NCI-H82 treated with DMSO at 0.1 percent for 48 hours (cell line): Measurements from ENCODE around the gene CMTR2.
"Not testable (repeated sequence)": the region's sequence is repeated elsewhere in the genome, so short reads cannot be mapped to it uniquely, and the experiment has no call there.

Experiments
- DNase-seq: peaks from one replicate; lab custom pipeline; 2025; ENCODE audit not compliant: unreplicated experiment; lab: John Stamatoyannopoulos, UW

Gene CMTR2

GRCh38 chr16:71288890-71289731 lies at the start of gene CMTR2:
CMTR2 (minus strand) TSS chr16:71289402; CDS start chr16:71285920, 3,482 bp downstream.
- DNase-seq, result peak; percentile 86

- DNase-seq, result no peak
Observed at GRCh38 chr16:71338632-71339031, 49.4 kb upstream of the CMTR2 start.

- DNase-seq, result no peak
Observed at GRCh38 chr16:71338193-71338592, 49.0 kb upstream of the CMTR2 start.

GRCh38 chr16:71337631-71338030 lies 48.4 kb upstream of the CMTR2 start:
- DNase-seq, result no peak

GRCh38 chr16:71328151-71328550 lies 38.9 kb upstream of the CMTR2 start:
- DNase-seq, result no peak

- DNase-seq, result no peak
Observed at GRCh38 chr16:71327720-71328119, 38.5 kb upstream of the CMTR2 start.

GRCh38 chr16:71319999-71320398 lies 30.8 kb upstream of the CMTR2 start:
- no peak for DNase-seq

- DNase-seq, result no peak
Observed at GRCh38 chr16:71315269-71315668, 26.1 kb upstream of the CMTR2 start.

GRCh38 chr16:71313591-71313990 lies 24.4 kb upstream of the CMTR2 start:
- not testable (repeated sequence) for DNase-seq

- peak; percentile 8 for DNase-seq
Observed at GRCh38 chr16:71311553-71312158, 22.5 kb upstream of the CMTR2 start.

GRCh38 chr16:71303938-71304337 lies 14.7 kb upstream of the CMTR2 start:
- no peak for DNase-seq

GRCh38 chr16:71297341-71297634 lies 8.1 kb upstream of the CMTR2 start:
- DNase-seq, result no peak

- DNase-seq, result no peak
Observed at GRCh38 chr16:71296584-71297340, 7.6 kb upstream of the CMTR2 start.

GRCh38 chr16:71295950-71296349 lies 6.7 kb upstream of the CMTR2 start:
- no peak for DNase-seq

GRCh38 chr16:71293919-71294318 lies 4.7 kb upstream of the CMTR2 start:
- DNase-seq, result no peak

GRCh38 chr16:71292095-71292494 lies 2.9 kb upstream of the CMTR2 start:
- DNase-seq, result not testable (repeated sequence)

- DNase-seq, result no peak
Observed at GRCh38 chr16:71289732-71290062, 495 bp upstream of the CMTR2 start.

GRCh38 chr16:71288570-71288889 lies 672 bp downstream of the CMTR2 start:
- DNase-seq, result no peak

GRCh38 chr16:71287911-71288310 lies 1.3 kb downstream of the CMTR2 start:
- no peak for DNase-seq

- no peak for DNase-seq
Observed at GRCh38 chr16:71287454-71287853, 1.7 kb downstream of the CMTR2 start.

- DNase-seq, result no peak
Observed at GRCh38 chr16:71283612-71284011, 5.6 kb downstream of the CMTR2 start.

GRCh38 chr16:71282943-71283342 lies 6.3 kb downstream of the CMTR2 start:
- DNase-seq, result no peak
